GM21576 (cell line): ENCODE results near the gene ZNF780B.

Source experiments
- ATAC-seq: cut with Tn5 transposase; IDR thresholded peaks from one replicate; pipeline ENCODE4 v1.9.1; 2021; ENCODE audit warnings: mild to moderate bottlenecking, moderate library complexity; ENCODE audit not compliant: unreplicated experiment

The ZNF780B gene

GRCh38 chr19:40055832-40056504, at the start of gene ZNF780B:
ZNF780B (minus strand) TSS chr19:40056231; CDS start chr19:40050332, 5,899 bp downstream.
- peak; percentile 82 for ATAC-seq

- no peak for ATAC-seq
Measured at GRCh38 chr19:40104754-40105153, 48.7 kb upstream of the ZNF780B start.

- ATAC-seq, result no peak
Measured at GRCh38 chr19:40103600-40103999, 47.6 kb upstream of the ZNF780B start.

DNA sequence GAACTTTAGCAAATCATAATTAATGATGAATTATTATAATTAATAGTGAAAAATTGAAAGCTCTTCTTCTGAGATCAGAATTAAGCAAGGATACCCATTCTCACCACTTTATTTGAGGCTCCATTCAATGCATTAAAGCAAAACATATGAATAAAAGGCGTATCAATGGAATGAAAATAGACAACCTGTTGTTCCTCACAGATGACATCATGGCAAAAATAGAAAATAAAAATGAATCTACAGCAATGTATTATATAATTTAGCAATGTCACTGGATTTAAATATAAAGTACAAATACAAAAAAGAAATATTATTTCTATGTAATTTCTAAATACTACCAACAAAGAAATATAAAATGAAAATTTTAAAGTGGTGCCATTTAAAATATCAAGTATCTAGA, 45.8 kb upstream of the ZNF780B start:
- no peak for ATAC-seq

DNA sequence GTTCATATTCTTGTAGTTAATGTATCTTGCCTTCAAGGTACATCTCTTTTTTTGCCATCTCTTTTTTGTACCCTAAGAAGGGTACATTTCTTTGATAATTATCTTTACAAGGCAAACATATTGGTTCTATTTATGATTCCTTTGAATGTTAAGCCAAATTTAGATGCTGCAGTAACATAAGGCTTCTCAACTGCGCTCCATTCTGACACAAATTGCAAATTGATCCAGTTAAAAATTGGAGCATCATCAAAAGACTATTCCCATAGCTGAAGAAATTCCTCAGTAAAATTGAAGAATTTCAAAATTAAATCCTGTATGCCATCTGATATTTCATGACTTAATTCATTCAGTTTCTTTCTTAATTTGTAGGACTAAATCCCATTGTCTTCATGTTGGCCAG, 37.4 kb upstream of the ZNF780B start:
- no peak for ATAC-seq

DNA sequence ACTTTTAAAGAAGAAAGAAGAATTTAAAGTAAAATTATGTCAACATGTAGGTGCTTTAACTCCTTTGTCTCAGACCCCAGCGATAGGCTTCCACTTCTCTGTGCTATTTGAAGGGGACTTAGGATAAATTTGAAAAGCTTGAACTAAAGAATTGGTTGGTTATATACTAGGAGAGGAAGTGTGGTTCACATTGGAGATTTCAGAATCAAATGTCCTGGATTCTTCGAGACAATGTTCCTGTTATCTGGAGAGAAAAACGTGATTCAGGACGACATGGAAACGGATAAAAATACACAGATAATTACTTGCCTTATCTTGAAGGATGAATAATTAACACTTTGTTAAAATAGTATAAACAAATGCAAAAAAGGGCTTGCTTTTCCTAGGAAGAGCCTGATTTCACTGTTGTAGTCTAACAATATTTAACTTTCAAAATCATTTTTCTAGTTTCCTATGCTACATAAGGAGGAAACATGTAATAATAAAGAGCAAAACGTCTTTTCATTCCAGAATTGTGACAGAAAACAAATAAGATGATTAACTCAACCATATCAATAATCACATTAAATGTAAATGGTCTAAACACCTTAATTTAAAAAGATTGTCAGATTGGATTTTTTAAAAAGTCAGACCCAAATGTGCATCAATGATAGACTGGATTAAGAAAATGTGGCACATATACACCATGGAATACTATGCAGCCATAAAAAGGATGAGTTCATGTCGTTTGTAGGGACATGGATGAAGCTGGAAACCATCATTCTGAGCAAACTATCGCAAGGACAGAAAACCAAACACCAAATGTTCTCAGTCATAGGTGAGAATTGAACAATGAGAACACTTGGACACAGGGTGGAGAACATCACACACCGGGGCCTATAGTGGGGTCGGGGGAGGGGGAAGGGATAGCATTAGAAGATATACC, 35.4 kb upstream of the ZNF780B start:
- no peak for ATAC-seq

GRCh38 chr19:40090241-40091204, 34.5 kb upstream of the ZNF780B start, which contains the start of gene ZNF780A:
ZNF780A (minus strand) TSS chr19:40090943; CDS start chr19:40084753, 6,190 bp downstream.
- peak; percentile 70 for ATAC-seq

DNA sequence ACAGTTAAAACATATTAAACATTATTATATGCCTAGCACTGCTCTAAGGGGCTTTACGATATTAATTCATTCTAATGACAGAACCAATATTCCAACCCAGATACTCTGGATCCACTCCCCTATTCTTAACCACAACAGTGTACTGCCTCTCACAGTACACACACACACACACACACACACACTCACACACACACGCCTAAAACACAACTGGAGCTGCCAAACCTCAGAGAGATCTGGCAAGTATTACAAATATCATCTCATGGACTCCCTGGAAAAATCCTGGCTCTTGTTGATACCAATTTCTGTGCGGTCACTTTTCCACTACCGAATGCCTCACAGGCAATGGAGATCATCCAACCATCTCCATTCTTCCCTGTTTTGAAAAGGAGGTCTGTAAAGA, 33.4 kb upstream of the ZNF780B start:
- ATAC-seq, result no peak

DNA sequence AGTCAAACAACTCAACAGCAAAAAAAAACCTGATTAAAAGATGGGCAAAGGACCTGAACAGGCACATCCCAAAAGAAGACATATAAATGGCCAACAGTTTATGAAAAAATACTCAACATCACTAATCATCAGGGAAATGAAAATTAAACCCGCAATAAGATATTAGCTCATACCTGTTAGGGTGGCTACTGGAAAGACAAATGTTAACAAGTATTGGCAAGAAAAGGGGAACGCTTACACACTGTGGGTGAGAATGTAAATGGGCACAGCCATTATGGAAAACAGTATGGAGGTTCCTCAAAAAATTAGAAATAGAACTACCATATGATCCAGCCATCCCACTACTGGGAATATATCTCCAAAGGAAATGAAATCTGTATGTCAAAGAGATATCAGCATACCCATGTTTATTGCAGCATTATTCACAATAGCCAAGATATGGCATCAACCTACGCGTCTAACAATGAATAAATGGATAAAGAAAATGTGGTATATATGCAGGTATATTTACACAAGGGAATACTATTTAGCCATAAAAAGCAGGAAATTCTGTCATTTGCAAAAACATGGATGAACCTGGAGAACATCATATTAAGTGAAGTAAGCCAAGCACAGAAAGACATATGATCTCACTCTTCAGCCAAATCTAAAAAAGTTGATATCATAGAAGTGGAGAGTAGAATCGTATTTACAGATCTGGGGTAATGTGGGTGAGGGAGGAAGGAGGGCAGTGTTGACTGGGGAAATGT, 32.4 kb upstream of the ZNF780B start:
- ATAC-seq, result no peak

DNA sequence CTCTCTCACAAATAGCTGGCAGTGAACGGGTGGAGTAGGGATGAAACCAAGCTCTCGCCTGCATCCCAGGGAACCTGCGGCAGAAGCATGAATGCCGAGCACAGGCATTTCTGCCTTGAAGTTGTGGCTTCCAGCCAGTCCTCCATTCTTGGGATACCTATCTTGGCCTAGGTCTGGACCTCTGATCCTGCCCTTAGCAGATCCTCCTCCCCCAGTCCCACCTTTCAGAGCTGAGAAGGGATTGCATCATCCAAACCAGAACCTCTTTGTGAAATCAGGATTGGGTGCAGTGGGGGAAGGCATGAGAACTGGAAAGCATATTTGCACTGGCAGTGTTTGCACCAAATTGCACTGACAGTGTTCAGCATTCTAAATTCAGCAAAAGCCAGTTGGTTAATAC, 28.9 kb upstream of the ZNF780B start:
- ATAC-seq, result no peak

GRCh38 chr19:40081411-40081810, 25.4 kb upstream of the ZNF780B start:
- ATAC-seq, result no peak

DNA sequence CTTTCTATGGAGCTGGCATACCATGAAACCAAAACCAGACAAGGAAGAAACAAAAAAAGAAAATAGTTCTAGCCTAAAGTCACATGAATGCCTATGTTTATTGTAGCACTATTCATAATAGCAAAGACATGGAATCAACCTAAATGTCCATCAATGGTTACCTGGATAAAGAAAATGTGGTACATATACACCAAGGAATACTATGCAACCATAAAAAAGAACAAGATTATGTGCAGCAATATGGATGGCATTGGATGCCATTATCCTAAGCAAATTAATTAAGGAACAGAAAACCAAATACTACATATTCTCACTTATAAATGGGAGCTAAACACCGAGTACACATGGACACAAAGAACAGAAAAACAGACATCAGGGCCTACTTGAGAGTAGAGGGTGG, 24.3 kb upstream of the ZNF780B start:
- ATAC-seq, result no peak

- no peak for ATAC-seq
Measured at GRCh38 chr19:40078377-40078776, 22.3 kb upstream of the ZNF780B start.

- ATAC-seq, result no peak
Measured at GRCh38 chr19:40070058-40070457, 14.0 kb upstream of the ZNF780B start.

- ATAC-seq, result no peak
Measured at GRCh38 chr19:40059624-40060023, 3.6 kb upstream of the ZNF780B start.

DNA sequence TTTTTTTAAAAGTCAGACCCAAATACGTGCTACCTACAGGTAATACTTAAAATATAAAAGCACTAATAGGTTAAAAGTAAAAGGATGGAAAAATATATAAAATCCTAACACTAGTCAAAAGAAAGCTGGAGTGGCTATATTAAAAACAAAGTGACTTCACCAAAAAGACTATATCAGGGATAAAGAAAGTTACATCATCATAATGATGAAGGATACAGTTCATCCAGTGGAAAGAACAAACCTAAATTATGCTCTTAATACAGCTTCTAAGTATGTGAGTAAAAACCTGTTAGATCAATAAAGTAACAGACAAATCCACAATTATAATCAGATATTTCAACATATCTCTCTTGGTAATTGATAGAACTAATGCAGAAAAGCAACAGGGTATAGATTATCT, 1.1 kb upstream of the ZNF780B start:
- ATAC-seq, result no peak

DNA sequence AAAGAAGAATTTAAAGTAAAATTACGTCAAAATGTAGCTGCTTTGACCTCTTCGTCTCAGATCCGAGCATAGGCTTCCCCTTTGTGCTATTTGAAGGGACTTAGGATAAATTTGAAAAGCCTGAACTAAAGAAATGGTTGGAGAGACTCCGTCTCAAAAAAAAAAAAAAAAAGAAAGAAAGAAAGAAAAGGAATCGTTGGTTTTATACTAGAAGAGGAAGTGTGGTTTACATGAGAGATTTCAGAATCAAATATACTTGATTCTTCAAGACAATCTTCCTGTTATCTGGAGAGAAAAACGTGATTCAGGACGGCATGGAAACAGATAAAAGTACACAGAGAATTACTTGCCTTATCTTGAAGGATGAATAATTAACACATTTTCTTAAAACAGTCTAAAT, 474 bp upstream of the ZNF780B start:
- ATAC-seq, result no peak

DNA sequence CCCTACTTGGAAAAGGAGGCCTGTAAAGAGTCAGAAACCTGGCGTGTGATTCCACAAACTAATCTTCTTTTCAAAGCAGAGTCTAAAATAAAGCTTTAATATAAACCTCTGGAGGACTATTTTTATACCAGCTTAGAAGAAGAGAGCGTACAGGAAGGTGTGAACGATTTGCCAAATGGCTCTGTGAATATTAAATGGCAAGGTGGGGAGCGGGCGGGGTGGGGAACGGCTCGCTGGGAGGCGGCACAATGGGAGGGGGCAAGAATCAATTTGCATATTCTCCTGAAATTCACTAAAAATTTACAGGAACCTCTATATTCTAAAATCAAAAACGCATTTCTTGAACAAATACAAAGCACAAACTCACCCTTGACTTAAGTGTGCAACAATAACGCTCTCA, 982 bp downstream of the ZNF780B start:
- no peak for ATAC-seq

DNA sequence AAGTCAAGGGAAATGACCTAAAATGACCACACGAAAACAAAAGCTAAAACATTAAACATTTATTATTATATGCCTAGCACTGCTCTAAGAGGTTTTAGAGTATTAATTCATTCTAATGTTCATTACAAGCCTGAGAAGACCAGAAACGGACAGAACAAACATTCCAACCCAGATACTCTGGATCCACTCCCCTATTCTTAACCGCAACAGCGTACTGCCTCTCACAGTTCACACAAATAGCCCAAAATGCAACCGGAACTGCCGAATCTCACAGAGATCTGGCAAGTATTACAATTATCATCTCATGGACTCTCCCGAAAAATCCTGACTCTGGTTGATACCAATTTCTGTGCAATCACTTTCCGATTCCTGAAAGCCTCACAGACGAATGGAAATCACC, 1.4 kb downstream of the ZNF780B start:
- ATAC-seq, result no peak

- no peak for ATAC-seq
Measured at GRCh38 chr19:40053491-40053890, 2.5 kb downstream of the ZNF780B start.
